ENCODE measurements around the gene AP3B1. TPM values are rescaled to one million over a fixed set of nuclear protein-coding genes. Genes with fewer than 3 reads are reported as not detected.

The AP3B1 gene
- total and polyA plus RNA-seq, 2 experiments from 2014 or later, result 32.1 to 46.3 TPM

DNA sequence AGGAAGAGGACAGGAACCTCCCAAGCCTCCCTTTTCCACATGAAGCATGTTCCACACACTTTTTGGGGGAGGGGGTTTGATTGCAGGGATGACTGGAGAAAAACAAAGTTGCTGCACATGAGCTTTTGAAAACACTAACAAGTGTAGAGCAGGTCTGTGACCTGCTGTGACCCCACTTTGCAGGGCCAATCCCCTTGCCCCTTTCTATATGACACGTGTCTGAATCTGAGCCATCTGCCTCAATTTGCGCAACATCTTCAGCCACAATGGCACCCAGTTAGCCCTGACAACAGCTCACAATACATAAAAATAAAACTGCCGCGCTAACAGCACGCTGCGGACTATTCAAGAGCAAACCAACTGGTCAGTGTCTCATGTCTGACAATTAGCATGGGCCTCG lies 290.6 kb downstream of the AP3B1 start:
- H3K27ac Mint-ChIP-seq, result no peak overlapping the region
- Histone ChIP-seq H3K36me3 (ENCODE audit: insufficient read depth) (no peaks in the 10 kb centered on the region), H3K4me3 (no peak overlapping the region), H2AFZ (no peak overlapping the region), H3K4me1 (ENCODE audit: insufficient read depth) (no peaks in the 10 kb centered on the region), H3K27ac (ENCODE audit: low read depth) (no peak overlapping the region), H3K79me2 (replicated peaks; ENCODE audit: insufficient read depth) (no peaks in the 10 kb centered on the region), H3K9me2 (ENCODE audit: insufficient read depth) (no peaks in the 10 kb centered on the region), H3F3A (replicated peaks; ENCODE audit: low read depth) (no peaks in the 10 kb centered on the region), H3K4me2 (no peak overlapping the region), H3K27me3 (ENCODE audit: insufficient read depth) (no peaks in the 10 kb centered on the region), H4K20me1 (replicated peaks; ENCODE audit: insufficient read depth) (peaks cover 5% of the 10 kb centered on the region; the same call in 1 of the 2 replicates)
- peaks cover 2% of the 10 kb centered on the region for H3K27me3 Mint-ChIP-seq (ENCODE audit: insufficient read depth, low read depth, poor library complexity)
- no peak overlapping the region for H3K4me3 Mint-ChIP-seq
- H3K36me3 Mint-ChIP-seq (ENCODE audit: low read depth), result no peaks in the 10 kb centered on the region
- DNase-seq (ENCODE audit: low spot score) (no peak), ATAC-seq (no peak)
- no peaks in the 10 kb centered on the region for H3K9me3 Mint-ChIP-seq
- peaks cover 11% of the 10 kb centered on the region for H3K4me1 Mint-ChIP-seq
- TF ChIP-seq POLR2AphosphoS5 (IDR thresholded peaks at IDR 0.05; ENCODE audit: low read depth), result no peak
- no peak for TF ChIP-seq ZNF114 (CRISPR knock-in tag; IDR thresholded peaks at IDR 0.05)
- no peak for TF ChIP-seq CREB1 (CRISPR knock-in tag; IDR thresholded peaks at IDR 0.05; ENCODE audit: low read depth)
- no peak for TF ChIP-seq EZH2phosphoT487 (IDR thresholded peaks at IDR 0.05; ENCODE audit: unreplicated experiment)
- TF ChIP-seq, protein P1, sequence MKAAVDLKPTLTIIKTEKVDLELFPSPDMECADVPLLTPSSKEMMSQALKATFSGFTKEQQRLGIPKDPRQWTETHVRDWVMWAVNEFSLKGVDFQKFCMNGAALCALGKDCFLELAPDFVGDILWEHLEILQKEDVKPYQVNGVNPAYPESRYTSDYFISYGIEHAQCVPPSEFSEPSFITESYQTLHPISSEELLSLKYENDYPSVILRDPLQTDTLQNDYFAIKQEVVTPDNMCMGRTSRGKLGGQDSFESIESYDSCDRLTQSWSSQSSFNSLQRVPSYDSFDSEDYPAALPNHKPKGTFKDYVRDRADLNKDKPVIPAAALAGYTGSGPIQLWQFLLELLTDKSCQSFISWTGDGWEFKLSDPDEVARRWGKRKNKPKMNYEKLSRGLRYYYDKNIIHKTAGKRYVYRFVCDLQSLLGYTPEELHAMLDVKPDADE (IDR thresholded peaks at IDR 0.05), result no peak
- no peak for TF ChIP-seq ZNF331 (CRISPR knock-in tag; IDR thresholded peaks at IDR 0.05; ENCODE audit: low read depth)
- TF ChIP-seq STAT1 (IDR thresholded peaks at IDR 0.05; ENCODE audit: unreplicated experiment), result no peak
- TF ChIP-seq, protein P2, sequence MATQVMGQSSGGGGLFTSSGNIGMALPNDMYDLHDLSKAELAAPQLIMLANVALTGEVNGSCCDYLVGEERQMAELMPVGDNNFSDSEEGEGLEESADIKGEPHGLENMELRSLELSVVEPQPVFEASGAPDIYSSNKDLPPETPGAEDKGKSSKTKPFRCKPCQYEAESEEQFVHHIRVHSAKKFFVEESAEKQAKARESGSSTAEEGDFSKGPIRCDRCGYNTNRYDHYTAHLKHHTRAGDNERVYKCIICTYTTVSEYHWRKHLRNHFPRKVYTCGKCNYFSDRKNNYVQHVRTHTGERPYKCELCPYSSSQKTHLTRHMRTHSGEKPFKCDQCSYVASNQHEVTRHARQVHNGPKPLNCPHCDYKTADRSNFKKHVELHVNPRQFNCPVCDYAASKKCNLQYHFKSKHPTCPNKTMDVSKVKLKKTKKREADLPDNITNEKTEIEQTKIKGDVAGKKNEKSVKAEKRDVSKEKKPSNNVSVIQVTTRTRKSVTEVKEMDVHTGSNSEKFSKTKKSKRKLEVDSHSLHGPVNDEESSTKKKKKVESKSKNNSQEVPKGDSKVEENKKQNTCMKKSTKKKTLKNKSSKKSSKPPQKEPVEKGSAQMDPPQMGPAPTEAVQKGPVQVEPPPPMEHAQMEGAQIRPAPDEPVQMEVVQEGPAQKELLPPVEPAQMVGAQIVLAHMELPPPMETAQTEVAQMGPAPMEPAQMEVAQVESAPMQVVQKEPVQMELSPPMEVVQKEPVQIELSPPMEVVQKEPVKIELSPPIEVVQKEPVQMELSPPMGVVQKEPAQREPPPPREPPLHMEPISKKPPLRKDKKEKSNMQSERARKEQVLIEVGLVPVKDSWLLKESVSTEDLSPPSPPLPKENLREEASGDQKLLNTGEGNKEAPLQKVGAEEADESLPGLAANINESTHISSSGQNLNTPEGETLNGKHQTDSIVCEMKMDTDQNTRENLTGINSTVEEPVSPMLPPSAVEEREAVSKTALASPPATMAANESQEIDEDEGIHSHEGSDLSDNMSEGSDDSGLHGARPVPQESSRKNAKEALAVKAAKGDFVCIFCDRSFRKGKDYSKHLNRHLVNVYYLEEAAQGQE (IDR thresholded peaks at IDR 0.05; ENCODE audit: unreplicated experiment), result no peak

DNA sequence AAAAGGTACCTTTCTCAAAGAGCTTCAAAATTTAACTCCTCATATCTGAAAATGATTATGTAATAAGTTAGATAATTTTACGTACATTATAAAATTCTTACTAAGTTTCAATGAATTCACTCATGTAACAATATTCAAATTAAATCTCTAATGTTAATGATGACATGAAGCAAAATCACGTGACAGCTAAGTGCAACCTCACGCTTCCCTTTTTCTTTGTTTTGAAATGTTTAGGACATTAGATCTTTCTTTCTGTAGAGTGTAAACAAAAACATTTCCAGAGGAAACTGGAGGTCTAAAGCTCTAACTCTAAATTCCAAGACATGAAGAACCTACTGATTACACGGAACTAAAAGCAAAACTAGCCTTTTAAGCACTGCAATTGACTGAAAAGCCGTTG lies 291.0 kb downstream of the AP3B1 start:
- Histone ChIP-seq H3K4me3 (no peak overlapping the region), H3K9me2 (ENCODE audit: insufficient read depth) (no peaks in the 10 kb centered on the region), H3K79me2 (replicated peaks; ENCODE audit: insufficient read depth) (no peaks in the 10 kb centered on the region), H3F3A (replicated peaks; ENCODE audit: low read depth) (no peaks in the 10 kb centered on the region), H4K20me1 (replicated peaks; ENCODE audit: insufficient read depth) (peaks cover 5% of the 10 kb centered on the region; the same call in 1 of the 2 replicates), H3K27ac (ENCODE audit: low read depth) (no peak overlapping the region), H2AFZ (no peak overlapping the region), H3K27me3 (ENCODE audit: insufficient read depth) (no peaks in the 10 kb centered on the region), H3K36me3 (ENCODE audit: insufficient read depth) (no peaks in the 10 kb centered on the region), H3K4me2 (no peak overlapping the region), H3K4me1 (ENCODE audit: insufficient read depth) (no peaks in the 10 kb centered on the region)
- no peaks in the 10 kb centered on the region for H3K9me3 Mint-ChIP-seq
- H3K27ac Mint-ChIP-seq, result no peak overlapping the region
- no peak overlapping the region for H3K4me3 Mint-ChIP-seq
- ATAC-seq, result no peak
- H3K4me1 Mint-ChIP-seq, result peaks cover 11% of the 10 kb centered on the region
- DNase-seq (ENCODE audit: low spot score), result no peak
- H3K36me3 Mint-ChIP-seq (ENCODE audit: low read depth), result no peaks in the 10 kb centered on the region
- H3K27me3 Mint-ChIP-seq (ENCODE audit: insufficient read depth, low read depth, poor library complexity), result peaks cover 2% of the 10 kb centered on the region
- TF ChIP-seq STAT1 (IDR thresholded peaks at IDR 0.05; ENCODE audit: unreplicated experiment) (no peak), NANOG (IDR thresholded peaks at IDR 0.05; ENCODE audit: borderline replicate concordance) (no peak)
- TF ChIP-seq, protein P3, sequence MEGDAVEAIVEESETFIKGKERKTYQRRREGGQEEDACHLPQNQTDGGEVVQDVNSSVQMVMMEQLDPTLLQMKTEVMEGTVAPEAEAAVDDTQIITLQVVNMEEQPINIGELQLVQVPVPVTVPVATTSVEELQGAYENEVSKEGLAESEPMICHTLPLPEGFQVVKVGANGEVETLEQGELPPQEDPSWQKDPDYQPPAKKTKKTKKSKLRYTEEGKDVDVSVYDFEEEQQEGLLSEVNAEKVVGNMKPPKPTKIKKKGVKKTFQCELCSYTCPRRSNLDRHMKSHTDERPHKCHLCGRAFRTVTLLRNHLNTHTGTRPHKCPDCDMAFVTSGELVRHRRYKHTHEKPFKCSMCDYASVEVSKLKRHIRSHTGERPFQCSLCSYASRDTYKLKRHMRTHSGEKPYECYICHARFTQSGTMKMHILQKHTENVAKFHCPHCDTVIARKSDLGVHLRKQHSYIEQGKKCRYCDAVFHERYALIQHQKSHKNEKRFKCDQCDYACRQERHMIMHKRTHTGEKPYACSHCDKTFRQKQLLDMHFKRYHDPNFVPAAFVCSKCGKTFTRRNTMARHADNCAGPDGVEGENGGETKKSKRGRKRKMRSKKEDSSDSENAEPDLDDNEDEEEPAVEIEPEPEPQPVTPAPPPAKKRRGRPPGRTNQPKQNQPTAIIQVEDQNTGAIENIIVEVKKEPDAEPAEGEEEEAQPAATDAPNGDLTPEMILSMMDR (conservative IDR thresholded peaks at IDR 0.05; ENCODE audit: low read depth in 2 of 2), result no peak

All from GM23338 (cell line).